Stimulated activated memory B cell treated with anti-CD40 and anti-IgM and Interleukin-4, amounts not matched to agents 10 μg/mL and 1 μg/mL and 100 μg/mL, for 72 hours (primary cell): Measurements from ENCODE around the gene CDH23.

Experiments
- ATAC-seq: fragments of 150-1000 bp; cut with Tn5 transposase; 2 replicates; pipeline ENCODE4 v1.10.0; 2021
- H3K27ac Mint-ChIP-seq: one replicate; pipeline ENCODE4 v1.8.0; 2022; ENCODE audit warnings: mild to moderate bottlenecking, mixed read lengths
- H3K27me3 Mint-ChIP-seq: one replicate; pipeline ENCODE4 v1.8.0; 2022; ENCODE audit warnings: mixed read lengths
- H3K36me3 Mint-ChIP-seq: one replicate; pipeline ENCODE4 v1.8.0; 2022; ENCODE audit warnings: mixed read lengths
- H3K4me1 Mint-ChIP-seq: one replicate; pipeline ENCODE4 v1.8.0; 2022; ENCODE audit warnings: mixed read lengths
- H3K4me3 Mint-ChIP-seq: one replicate; pipeline ENCODE4 v1.8.0; 2022; ENCODE audit warnings: mild to moderate bottlenecking, moderate library complexity, mixed read lengths
- H3K9me3 Mint-ChIP-seq: one replicate; pipeline ENCODE4 v1.8.0; 2022; ENCODE audit warnings: mixed read lengths

Gene CDH23

GRCh38 chr10:71651428-71651827 is 254.7 kb downstream of the CDH23 start:
- H3K9me3 Mint-ChIP-seq = no peaks in the 10 kb centered on the region
- no peaks in the 10 kb centered on the region for H3K36me3 Mint-ChIP-seq
- H3K4me3 Mint-ChIP-seq = no peak overlapping the region
- H3K4me1 Mint-ChIP-seq = peaks cover 24% of the 10 kb centered on the region
- no peak overlapping the region for H3K27ac Mint-ChIP-seq
- no peak for ATAC-seq
- no peaks in the 10 kb centered on the region for H3K27me3 Mint-ChIP-seq

DNA sequence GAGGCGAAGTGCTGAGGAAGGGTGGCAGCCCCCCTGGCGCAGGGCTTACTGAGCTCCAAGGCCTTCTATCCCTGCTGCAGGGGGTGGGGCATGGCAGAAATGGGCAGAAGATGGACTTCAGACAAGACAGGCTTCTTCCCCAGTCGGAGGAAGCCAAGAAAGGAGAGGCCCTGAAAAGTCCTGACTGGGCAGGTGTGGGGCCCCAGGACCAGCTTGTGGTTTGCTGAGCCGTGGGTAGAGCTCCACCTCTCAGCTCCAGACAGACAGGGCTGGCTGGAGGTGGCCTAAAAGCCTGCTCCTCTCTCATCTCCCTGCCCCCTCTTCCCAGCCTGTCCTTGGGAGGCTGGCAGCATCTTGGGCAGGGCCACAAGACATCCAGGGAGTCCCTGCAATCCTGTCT is 255.2 kb downstream of the CDH23 start:
- Mint-ChIP-seq H3K36me3 (no peaks in the 10 kb centered on the region), H3K4me3 (no peak overlapping the region), H3K27me3 (no peaks in the 10 kb centered on the region), H3K9me3 (no peaks in the 10 kb centered on the region), H3K27ac (no peak overlapping the region), H3K4me1 (peaks cover 24% of the 10 kb centered on the region)
- no peak for ATAC-seq

GRCh38 chr10:71653044-71653443 is 256.3 kb downstream of the CDH23 start:
- Mint-ChIP-seq H3K9me3 (no peaks in the 10 kb centered on the region), H3K27me3 (no peaks in the 10 kb centered on the region), H3K4me3 (no peak overlapping the region), H3K36me3 (no peaks in the 10 kb centered on the region), H3K4me1 (peaks cover 24% of the 10 kb centered on the region), H3K27ac (no peak overlapping the region)
- no peak for ATAC-seq

GRCh38 chr10:71656220-71656619 is 259.5 kb downstream of the CDH23 start:
- Mint-ChIP-seq H3K27me3 (no peaks in the 10 kb centered on the region), H3K36me3 (no peaks in the 10 kb centered on the region), H3K9me3 (peaks cover 3% of the 10 kb centered on the region), H3K27ac (no peak overlapping the region), H3K4me3 (no peak overlapping the region), H3K4me1 (peaks cover 5% of the 10 kb centered on the region)
- no peak for ATAC-seq

GRCh38 chr10:71657604-71658466 is 261.1 kb downstream of the CDH23 start:
- H3K4me3 Mint-ChIP-seq = no peak overlapping the region
- ATAC-seq = no peak
- no peaks in the 10 kb centered on the region for H3K27me3 Mint-ChIP-seq
- H3K9me3 Mint-ChIP-seq = peaks cover 3% of the 10 kb centered on the region
- no peaks in the 10 kb centered on the region for H3K36me3 Mint-ChIP-seq
- no peak overlapping the region for H3K27ac Mint-ChIP-seq
- no peaks in the 10 kb centered on the region for H3K4me1 Mint-ChIP-seq

DNA sequence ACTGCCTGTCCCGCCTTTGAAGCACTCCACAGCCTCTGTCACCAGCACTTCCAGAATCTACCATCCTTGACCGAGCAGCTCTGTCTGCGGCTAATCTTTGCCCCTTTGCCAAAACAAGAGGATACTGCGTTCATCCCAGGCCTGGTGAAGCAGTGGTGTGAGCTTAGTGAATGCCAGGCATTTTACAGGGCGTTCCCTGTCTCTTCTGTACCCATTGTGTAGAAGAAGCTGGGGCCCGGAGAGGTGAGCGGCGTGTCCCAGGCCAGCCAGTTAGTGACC is 261.7 kb downstream of the CDH23 start:
- no peak overlapping the region for H3K4me3 Mint-ChIP-seq
- H3K27ac Mint-ChIP-seq = no peak overlapping the region
- no peaks in the 10 kb centered on the region for H3K27me3 Mint-ChIP-seq
- no peak for ATAC-seq
- H3K4me1 Mint-ChIP-seq = no peaks in the 10 kb centered on the region
- H3K9me3 Mint-ChIP-seq = peaks cover 3% of the 10 kb centered on the region
- no peaks in the 10 kb centered on the region for H3K36me3 Mint-ChIP-seq

DNA sequence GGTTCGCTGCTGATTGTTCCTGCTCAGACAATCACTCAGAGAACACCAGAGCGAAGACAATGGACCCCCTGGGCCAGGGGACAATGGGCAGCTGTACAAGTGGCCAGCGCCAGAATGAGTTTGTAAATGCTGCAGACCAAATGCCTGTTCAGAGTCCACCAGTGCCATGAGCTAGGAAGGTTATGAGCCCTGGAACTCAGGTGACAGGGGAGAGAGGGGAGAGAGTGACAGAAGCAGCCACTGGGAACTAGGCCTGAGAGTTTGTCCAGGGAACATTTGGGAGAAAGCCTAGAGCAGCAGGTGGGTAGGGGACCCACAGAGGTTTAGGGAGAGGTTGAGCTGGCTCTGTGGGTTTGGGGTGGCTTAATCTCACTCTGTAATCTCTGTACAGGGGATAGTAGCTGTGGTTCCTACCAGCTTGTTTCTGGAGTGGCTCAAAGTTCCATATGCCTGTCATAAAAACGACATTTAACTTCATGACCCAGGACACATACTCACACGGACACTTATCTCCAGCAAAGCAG is 262.5 kb downstream of the CDH23 start:
- H3K4me1 Mint-ChIP-seq = no peaks in the 10 kb centered on the region
- no peaks in the 10 kb centered on the region for H3K27me3 Mint-ChIP-seq
- no peak for ATAC-seq
- no peak overlapping the region for H3K27ac Mint-ChIP-seq
- peaks cover 3% of the 10 kb centered on the region for H3K9me3 Mint-ChIP-seq
- H3K36me3 Mint-ChIP-seq = no peaks in the 10 kb centered on the region
- no peak overlapping the region for H3K4me3 Mint-ChIP-seq

- peaks cover 3% of the 10 kb centered on the region for H3K9me3 Mint-ChIP-seq
- H3K36me3 Mint-ChIP-seq = no peaks in the 10 kb centered on the region
- peaks cover under 1% of the 10 kb centered on the region for H3K27me3 Mint-ChIP-seq
- no peak overlapping the region for H3K27ac Mint-ChIP-seq
- no peak overlapping the region for H3K4me3 Mint-ChIP-seq
- no peak for ATAC-seq
- no peaks in the 10 kb centered on the region for H3K4me1 Mint-ChIP-seq
Measured at GRCh38 chr10:71659737-71660136, 263.0 kb downstream of the CDH23 start.

GRCh38 chr10:71660313-71660712 is 263.6 kb downstream of the CDH23 start:
- no peak for ATAC-seq
- Mint-ChIP-seq H3K4me1 (no peaks in the 10 kb centered on the region), H3K27ac (no peak overlapping the region), H3K36me3 (no peaks in the 10 kb centered on the region), H3K4me3 (no peak overlapping the region), H3K9me3 (peaks cover 3% of the 10 kb centered on the region), H3K27me3 (peaks cover 6% of the 10 kb centered on the region)

- Mint-ChIP-seq H3K27me3 (peaks cover 7% of the 10 kb centered on the region), H3K9me3 (peaks cover 3% of the 10 kb centered on the region), H3K36me3 (no peaks in the 10 kb centered on the region), H3K27ac (no peak overlapping the region), H3K4me1 (peaks cover 1% of the 10 kb centered on the region), H3K4me3 (no peak overlapping the region)
- ATAC-seq = no peak
Measured at GRCh38 chr10:71661060-71661622, 264.4 kb downstream of the CDH23 start.

- no peak overlapping the region for H3K4me3 Mint-ChIP-seq
- no peak for ATAC-seq
- H3K27me3 Mint-ChIP-seq = peaks cover 7% of the 10 kb centered on the region
- H3K27ac Mint-ChIP-seq = no peak overlapping the region
- H3K36me3 Mint-ChIP-seq = no peaks in the 10 kb centered on the region
- H3K9me3 Mint-ChIP-seq = peaks cover 3% of the 10 kb centered on the region
- peaks cover 8% of the 10 kb centered on the region for H3K4me1 Mint-ChIP-seq
Measured at GRCh38 chr10:71661779-71662336, 265.1 kb downstream of the CDH23 start.

GRCh38 chr10:71663311-71663710 is 266.6 kb downstream of the CDH23 start:
- no peak for ATAC-seq
- H3K27me3 Mint-ChIP-seq = peaks cover 7% of the 10 kb centered on the region
- no peaks in the 10 kb centered on the region for H3K36me3 Mint-ChIP-seq
- H3K9me3 Mint-ChIP-seq = peaks cover 3% of the 10 kb centered on the region
- H3K4me3 Mint-ChIP-seq = no peak overlapping the region
- peaks cover 20% of the 10 kb centered on the region for H3K4me1 Mint-ChIP-seq
- no peak overlapping the region for H3K27ac Mint-ChIP-seq

DNA sequence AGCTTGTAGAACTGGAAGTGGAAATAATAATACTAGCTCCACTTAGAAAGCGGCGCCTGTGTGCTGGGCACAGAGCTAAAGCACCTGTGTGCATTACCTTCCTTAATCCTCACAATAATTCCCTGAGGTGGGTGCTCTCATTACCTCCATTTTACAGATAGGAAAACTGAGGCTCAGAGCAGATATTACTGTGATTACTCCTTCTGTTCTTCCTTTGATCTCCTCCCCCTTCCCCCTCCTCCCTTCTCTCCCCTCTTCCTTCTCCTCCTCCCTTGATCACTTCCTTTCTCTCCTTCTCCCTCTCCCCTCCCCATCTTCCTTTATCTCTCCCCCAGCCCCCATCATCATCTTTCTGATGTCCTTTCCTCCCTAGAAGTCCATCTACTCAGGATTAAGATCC is 267.9 kb downstream of the CDH23 start:
- H3K27ac Mint-ChIP-seq = peak overlapping the region; percentile 54
- H3K4me3 Mint-ChIP-seq = no peak overlapping the region
- H3K36me3 Mint-ChIP-seq = no peaks in the 10 kb centered on the region
- peaks cover 7% of the 10 kb centered on the region for H3K27me3 Mint-ChIP-seq
- peaks cover 20% of the 10 kb centered on the region for H3K4me1 Mint-ChIP-seq
- ATAC-seq = no peak
- H3K9me3 Mint-ChIP-seq = peaks cover 3% of the 10 kb centered on the region

GRCh38 chr10:71665456-71665855 is 268.7 kb downstream of the CDH23 start:
- Mint-ChIP-seq H3K4me3 (no peak overlapping the region), H3K36me3 (no peaks in the 10 kb centered on the region), H3K9me3 (no peaks in the 10 kb centered on the region), H3K4me1 (peaks cover 20% of the 10 kb centered on the region), H3K27ac (peak overlapping the region; percentile 54), H3K27me3 (peaks cover 7% of the 10 kb centered on the region)
- no peak for ATAC-seq

DNA sequence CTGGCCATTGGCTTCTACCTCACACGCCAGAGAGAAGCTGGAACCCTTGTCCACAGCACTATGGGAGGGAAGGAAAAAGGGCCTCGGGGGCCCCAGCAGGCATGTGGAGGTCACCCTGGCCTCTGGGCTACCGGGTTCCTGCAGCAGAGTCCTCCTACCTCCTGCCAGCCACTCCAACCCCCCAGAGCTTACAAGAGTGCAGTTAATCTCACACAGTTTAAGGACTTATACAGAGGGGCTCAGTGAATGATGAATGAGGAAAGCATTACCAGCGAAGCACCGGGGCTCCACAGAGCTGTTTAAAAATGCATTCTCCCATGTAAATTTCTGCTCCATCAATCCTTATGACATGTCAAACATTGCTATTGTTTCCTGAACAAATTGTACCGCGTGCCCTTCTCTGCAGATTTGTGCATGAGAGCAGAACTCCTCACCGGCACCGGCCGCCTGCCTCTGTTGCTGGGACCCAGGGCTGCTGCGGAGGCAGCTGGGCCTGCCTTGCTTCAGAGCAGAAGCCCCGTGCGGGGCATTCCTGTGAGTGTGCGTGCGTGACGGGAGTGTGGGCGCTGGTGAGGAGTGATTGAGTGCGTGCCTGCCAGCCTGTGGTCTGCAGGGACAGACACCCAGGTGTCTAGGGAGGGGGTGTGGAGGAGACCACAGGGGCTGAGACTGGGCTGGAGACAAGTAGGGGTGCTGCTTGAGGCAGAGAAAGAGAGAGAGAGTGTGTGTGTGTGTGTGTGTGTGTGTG is 270.1 kb downstream of the CDH23 start:
- ATAC-seq = peak; percentile 79
- peaks cover 7% of the 10 kb centered on the region for H3K27me3 Mint-ChIP-seq
- H3K36me3 Mint-ChIP-seq = no peaks in the 10 kb centered on the region
- H3K4me3 Mint-ChIP-seq = no peak overlapping the region
- H3K9me3 Mint-ChIP-seq = no peaks in the 10 kb centered on the region
- peak overlapping the region; percentile 69 for H3K27ac Mint-ChIP-seq
- peaks cover 20% of the 10 kb centered on the region for H3K4me1 Mint-ChIP-seq
